K562 (cell line): Measurements from ENCODE around the gene SLC5A3. TPM values are rescaled to one million over a fixed set of nuclear protein-coding genes. Genes with fewer than 3 reads are reported as not detected.

Experiments used
- GABPB1 ChIP-seq: sonication (generic); formaldehyde crosslinking; IDR thresholded peaks from 2 replicates; pipeline ENCODE4 v1.8.0; 2022; ENCODE audit warnings: mild to moderate bottlenecking, missing genetic modification reagents
- HDAC8 ChIP-seq: fragments of 450-650 bp; IDR thresholded peaks from 2 replicates; pipeline ENCODE4 v1.6.1; 2016; ENCODE audit warnings: mild to moderate bottlenecking, missing genetic modification characterization, moderate library complexity, missing compliant biosample characterization
- IRF2 ChIP-seq: sonication (generic); formaldehyde crosslinking; IDR thresholded peaks from 2 replicates; pipeline ENCODE4 v1.8.1; 2022; ENCODE audit warnings: mild to moderate bottlenecking, missing genetic modification reagents
- MTA3 ChIP-seq: fragments of 450-650 bp; formaldehyde crosslinking; IDR thresholded peaks from 2 replicates; pipeline ENCODE4 v1.6.1; 2017; ENCODE audit warnings: mild to moderate bottlenecking, borderline replicate concordance
- NCOR1 ChIP-seq: fragments of 450-650 bp; IDR thresholded peaks from 2 replicates; pipeline ENCODE4 v1.6.1; 2016; ENCODE audit warnings: mild to moderate bottlenecking, moderate library complexity
- NFXL1 ChIP-seq: fragments of 450-650 bp; formaldehyde crosslinking; IDR thresholded peaks from 2 replicates; pipeline ENCODE4 v1.4.0; 2021; ENCODE audit warnings: mild to moderate bottlenecking
- PYGO2 ChIP-seq: fragments of 450-650 bp; IDR thresholded peaks from 2 replicates; pipeline ENCODE4 v1.6.1; 2016; ENCODE audit warnings: mild to moderate bottlenecking, missing genetic modification characterization, moderate library complexity, missing compliant biosample characterization
- SPI1 ChIP-seq: IDR thresholded peaks from 2 replicates; pipeline ENCODE4 v1.6.1; 2011; ENCODE audit warnings: low read depth, low read length, control low read depth, borderline replicate concordance
- TAF15 ChIP-seq: fragments of 200-400 bp; formaldehyde crosslinking; IDR thresholded peaks from 2 replicates; pipeline ENCODE4 v1.6.1; 2017; ENCODE audit warnings: mild to moderate bottlenecking, low read depth, low read length, moderate library complexity
- ZNF134 ChIP-seq: fragments of 250-450 bp; sonication (Bioruptor Pico); conservative IDR thresholded peaks from 2 replicates; pipeline ENCODE4 v1.4.0; 2020
- polyA plus RNA-seq, 8 experiments: library from polyadenylated mRNA; depleted of rRNA in 4 of 8; stranded (reverse) in 5 of 8; unstranded in 3 of 8; fragments of >200 nt; fragmentation: Nextera tagmentation in 2 of 8; fragmentation: Illumina TruSeq in 1 of 8; extraction: Ambion mirVana in 2 of 8; extraction: Trizol in 1 of 8; gene quantifications; 2 replicates each; pipeline versions ENCODE4 v1.2.1 to v1.2.3, GENCODE V29; 2011 to 2014; ENCODE audit warnings: inconsistent platforms in 1 of 8, missing spikeins in 1 of 8
- total RNA-seq, 7 experiments: library from RNA; depleted of rRNA in 6 of 7; stranded (reverse); fragments of >200 nt in 6 of 7; fragmentation: Illumina TruSeq in 2 of 7; extraction: Trizol in 2 of 7; gene quantifications; 2 replicates each; pipeline versions ENCODE4 v1.2.1 to v1.2.3, GENCODE V29; 2011 to 2021; ENCODE audit warnings: low replicate concordance in 1 of 7
- TF ChIP-seq, protein P1 (sequence below), 2 experiments: fragments of 150-350 bp in 1 of 2; IDR thresholded peaks; 2 replicates each; pipeline ENCODE4 v1.6.1; 2012 to 2016; ENCODE audit warnings: low read depth in 2 of 2, low read length in 2 of 2, mild to moderate bottlenecking in 1 of 2, moderate library complexity in 1 of 2
- TF ChIP-seq, protein P2 (sequence below): sonication (generic); formaldehyde crosslinking; IDR thresholded peaks from 2 replicates; pipeline ENCODE4 v1.8.1; 2022; ENCODE audit warnings: missing genetic modification reagents
- TF ChIP-seq, protein P3 (sequence below): fragments of 250-450 bp; sonication (Bioruptor Pico); IDR thresholded peaks from 2 replicates; pipeline ENCODE4 v1.4.0; 2020; ENCODE audit warnings: mild to moderate bottlenecking
- TF ChIP-seq, protein P4 (sequence below): IDR thresholded peaks from 2 replicates; pipeline ENCODE4 v1.6.1; 2012; ENCODE audit warnings: low read depth, low read length, improper control_type of control experiment, borderline replicate concordance
- TF ChIP-seq, protein P5 (sequence below), 2 experiments: fragments of 450-650 bp; conservative IDR thresholded peaks; 2 replicates each; pipeline ENCODE4 v1.6.1; 2017; ENCODE audit warnings: mild to moderate bottlenecking in 2 of 2, moderate library complexity in 2 of 2
- TF ChIP-seq, protein P6 (sequence below): fragments of 250-450 bp; sonication (Bioruptor Pico); IDR thresholded peaks from 2 replicates; pipeline ENCODE4 v1.4.0; 2020; ENCODE audit warnings: borderline replicate concordance

SLC5A3 gene
- total and polyA plus RNA-seq, 9 of the 15 experiments (the other 6 are each of a cell fraction or from before 2014, with no cell fraction given): 2.9 to 20.6 (median 9.0) TPM

DNA sequence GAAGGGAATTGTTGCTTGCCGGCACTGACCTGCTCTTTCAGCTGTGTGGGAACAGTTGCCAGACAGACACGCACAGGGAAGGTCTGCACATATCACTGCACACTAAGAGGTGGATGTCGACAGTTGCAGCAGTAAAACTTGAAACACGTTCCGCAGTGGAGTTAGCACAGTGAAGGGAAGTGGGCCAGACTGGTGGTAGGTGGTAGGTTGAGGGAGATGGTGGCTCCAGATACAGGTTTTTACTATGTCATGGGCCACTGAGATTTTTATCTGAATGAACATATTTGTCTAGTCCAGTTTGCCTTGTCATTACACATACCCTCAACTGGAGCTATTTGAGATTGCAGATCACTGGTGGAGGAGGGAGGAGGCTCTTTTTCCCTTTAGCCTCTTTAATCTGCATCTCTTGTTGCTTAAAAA lies 13.5 kb downstream of the SLC5A3 start (continued):
- TF ChIP-seq, protein P1, sequence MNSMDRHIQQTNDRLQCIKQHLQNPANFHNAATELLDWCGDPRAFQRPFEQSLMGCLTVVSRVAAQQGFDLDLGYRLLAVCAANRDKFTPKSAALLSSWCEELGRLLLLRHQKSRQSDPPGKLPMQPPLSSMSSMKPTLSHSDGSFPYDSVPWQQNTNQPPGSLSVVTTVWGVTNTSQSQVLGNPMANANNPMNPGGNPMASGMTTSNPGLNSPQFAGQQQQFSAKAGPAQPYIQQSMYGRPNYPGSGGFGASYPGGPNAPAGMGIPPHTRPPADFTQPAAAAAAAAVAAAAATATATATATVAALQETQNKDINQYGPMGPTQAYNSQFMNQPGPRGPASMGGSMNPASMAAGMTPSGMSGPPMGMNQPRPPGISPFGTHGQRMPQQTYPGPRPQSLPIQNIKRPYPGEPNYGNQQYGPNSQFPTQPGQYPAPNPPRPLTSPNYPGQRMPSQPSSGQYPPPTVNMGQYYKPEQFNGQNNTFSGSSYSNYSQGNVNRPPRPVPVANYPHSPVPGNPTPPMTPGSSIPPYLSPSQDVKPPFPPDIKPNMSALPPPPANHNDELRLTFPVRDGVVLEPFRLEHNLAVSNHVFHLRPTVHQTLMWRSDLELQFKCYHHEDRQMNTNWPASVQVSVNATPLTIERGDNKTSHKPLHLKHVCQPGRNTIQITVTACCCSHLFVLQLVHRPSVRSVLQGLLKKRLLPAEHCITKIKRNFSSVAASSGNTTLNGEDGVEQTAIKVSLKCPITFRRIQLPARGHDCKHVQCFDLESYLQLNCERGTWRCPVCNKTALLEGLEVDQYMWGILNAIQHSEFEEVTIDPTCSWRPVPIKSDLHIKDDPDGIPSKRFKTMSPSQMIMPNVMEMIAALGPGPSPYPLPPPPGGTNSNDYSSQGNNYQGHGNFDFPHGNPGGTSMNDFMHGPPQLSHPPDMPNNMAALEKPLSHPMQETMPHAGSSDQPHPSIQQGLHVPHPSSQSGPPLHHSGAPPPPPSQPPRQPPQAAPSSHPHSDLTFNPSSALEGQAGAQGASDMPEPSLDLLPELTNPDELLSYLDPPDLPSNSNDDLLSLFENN (IDR thresholded peaks at IDR 0.05; ENCODE audit: low read depth in 2 of 2, low read length in 2 of 2): no peak
- no peak for TF ChIP-seq PYGO2 (tag)
- TF ChIP-seq, protein P2, sequence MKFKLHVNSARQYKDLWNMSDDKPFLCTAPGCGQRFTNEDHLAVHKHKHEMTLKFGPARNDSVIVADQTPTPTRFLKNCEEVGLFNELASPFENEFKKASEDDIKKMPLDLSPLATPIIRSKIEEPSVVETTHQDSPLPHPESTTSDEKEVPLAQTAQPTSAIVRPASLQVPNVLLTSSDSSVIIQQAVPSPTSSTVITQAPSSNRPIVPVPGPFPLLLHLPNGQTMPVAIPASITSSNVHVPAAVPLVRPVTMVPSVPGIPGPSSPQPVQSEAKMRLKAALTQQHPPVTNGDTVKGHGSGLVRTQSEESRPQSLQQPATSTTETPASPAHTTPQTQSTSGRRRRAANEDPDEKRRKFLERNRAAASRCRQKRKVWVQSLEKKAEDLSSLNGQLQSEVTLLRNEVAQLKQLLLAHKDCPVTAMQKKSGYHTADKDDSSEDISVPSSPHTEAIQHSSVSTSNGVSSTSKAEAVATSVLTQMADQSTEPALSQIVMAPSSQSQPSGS: no peak
- TF ChIP-seq ZNF134 (CRISPR knock-in tag): 0 out of 2 replicates have a peak, but pooled peaks have one; percentile 45
- TF ChIP-seq GABPB1 (CRISPR knock-in tag): no peak
- TF ChIP-seq NCOR1: peak; percentile 42
- no peak for TF ChIP-seq HDAC8
- TF ChIP-seq NFXL1: no peak
- TF ChIP-seq, protein P3, sequence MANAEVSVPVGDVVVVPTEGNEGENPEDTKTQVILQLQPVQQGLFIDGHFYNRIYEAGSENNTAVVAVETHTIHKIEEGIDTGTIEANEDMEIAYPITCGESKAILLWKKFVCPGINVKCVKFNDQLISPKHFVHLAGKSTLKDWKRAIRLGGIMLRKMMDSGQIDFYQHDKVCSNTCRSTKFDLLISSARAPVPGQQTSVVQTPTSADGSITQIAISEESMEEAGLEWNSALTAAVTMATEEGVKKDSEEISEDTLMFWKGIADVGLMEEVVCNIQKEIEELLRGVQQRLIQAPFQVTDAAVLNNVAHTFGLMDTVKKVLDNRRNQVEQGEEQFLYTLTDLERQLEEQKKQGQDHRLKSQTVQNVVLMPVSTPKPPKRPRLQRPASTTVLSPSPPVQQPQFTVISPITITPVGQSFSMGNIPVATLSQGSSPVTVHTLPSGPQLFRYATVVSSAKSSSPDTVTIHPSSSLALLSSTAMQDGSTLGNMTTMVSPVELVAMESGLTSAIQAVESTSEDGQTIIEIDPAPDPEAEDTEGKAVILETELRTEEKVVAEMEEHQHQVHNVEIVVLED (CRISPR knock-in tag): no peak
- peak; percentile 50; the same call in 1 of the 2 replicates for TF ChIP-seq SPI1
- peak; percentile 58; the same call in 1 of the 2 replicates for TF ChIP-seq MTA3
- TF ChIP-seq, protein P4, sequence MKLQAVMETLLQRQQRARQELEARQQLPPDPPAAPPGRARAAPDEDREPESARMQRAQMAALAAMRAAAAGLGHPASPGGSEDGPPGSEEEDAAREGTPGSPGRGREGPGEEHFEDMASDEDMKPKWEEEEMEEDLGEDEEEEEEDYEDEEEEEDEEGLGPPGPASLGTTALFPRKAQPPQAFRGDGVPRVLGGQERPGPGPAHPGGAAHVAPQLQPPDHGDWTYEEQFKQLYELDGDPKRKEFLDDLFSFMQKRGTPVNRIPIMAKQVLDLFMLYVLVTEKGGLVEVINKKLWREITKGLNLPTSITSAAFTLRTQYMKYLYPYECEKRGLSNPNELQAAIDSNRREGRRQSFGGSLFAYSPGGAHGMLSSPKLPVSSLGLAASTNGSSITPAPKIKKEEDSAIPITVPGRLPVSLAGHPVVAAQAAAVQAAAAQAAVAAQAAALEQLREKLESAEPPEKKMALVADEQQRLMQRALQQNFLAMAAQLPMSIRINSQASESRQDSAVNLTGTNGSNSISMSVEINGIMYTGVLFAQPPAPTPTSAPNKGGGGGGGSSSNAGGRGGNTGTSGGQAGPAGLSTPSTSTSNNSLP: no peak
- TF ChIP-seq TAF15: no peak
- TF ChIP-seq, protein P5, sequence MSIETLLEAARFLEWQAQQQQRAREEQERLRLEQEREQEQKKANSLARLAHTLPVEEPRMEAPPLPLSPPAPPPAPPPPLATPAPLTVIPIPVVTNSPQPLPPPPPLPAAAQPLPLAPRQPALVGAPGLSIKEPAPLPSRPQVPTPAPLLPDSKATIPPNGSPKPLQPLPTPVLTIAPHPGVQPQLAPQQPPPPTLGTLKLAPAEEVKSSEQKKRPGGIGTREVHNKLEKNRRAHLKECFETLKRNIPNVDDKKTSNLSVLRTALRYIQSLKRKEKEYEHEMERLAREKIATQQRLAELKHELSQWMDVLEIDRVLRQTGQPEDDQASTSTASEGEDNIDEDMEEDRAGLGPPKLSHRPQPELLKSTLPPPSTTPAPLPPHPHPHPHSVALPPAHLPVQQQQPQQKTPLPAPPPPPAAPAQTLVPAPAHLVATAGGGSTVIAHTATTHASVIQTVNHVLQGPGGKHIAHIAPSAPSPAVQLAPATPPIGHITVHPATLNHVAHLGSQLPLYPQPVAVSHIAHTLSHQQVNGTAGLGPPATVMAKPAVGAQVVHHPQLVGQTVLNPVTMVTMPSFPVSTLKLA (conservative IDR thresholded peaks at IDR 0.05): 0 out of 4 replicates have a peak, but pooled peaks of 1 of the 2 experiments have one; percentile 34
- TF ChIP-seq, protein P6, sequence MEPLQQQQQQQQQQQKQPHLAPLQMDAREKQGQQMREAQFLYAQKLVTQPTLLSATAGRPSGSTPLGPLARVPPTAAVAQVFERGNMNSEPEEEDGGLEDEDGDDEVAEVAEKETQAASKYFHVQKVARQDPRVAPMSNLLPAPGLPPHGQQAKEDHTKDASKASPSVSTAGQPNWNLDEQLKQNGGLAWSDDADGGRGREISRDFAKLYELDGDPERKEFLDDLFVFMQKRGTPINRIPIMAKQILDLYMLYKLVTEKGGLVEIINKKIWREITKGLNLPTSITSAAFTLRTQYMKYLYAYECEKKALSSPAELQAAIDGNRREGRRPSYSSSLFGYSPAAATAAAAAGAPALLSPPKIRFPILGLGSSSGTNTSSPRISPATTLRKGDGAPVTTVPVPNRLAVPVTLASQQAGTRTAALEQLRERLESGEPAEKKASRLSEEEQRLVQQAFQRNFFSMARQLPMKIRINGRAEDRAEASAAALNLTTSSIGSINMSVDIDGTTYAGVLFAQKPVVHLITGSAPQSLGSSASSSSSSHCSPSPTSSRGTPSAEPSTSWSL (CRISPR knock-in tag): no peak
- no peak for TF ChIP-seq IRF2 (CRISPR knock-in tag)
